ENCODE measurements around the gene ANKRD13A. TPM values are rescaled to one million over a fixed set of nuclear protein-coding genes. Genes with fewer than 3 reads are reported as not detected.

The ANKRD13A gene
- total and polyA plus RNA-seq, 3 experiments from 2014 or later: 38.1 to 47.1 (median 41.1) TPM

DNA sequence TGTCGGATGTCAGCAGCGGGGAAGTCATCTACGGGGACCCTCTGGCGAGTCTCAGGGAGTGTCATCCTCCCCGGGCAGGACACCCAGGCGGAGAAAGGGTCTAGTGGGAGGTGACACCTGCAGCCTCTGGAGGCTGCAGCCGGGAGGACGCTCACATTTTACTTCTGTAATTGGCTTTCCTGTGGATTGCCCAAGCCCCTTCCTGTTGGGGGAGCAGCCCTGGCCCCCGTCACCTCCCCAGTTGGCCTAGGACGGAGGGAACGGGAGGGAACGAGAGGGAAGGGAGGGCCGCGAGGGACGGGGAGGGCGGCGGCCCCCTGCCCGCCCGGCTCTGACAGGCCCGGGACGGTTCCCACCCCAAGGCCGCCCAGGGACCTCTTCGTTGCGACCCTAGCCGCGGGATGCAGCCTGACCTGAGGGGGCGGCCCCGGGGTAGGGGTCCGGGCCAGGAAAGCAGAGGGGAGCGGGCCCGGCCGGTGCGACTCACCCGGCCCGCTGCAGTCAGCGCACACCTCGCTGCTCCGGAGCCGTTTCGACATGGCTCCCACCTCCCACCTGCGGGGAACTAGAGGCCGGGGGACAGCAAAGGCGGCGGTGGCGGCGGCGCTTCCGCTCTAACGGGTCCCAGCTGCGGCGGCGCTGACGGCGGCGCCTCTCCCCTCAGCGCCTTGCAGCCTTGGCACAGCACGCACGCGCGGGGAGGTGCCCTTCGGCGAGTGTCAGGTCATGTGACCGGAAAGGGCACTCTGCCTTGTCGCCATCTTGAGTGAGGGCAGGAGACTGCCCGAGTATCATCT is 3.3 kb upstream of the ANKRD13A start, which contains the start of gene GIT2:
GIT2 (minus strand) TSS at position 683 of the 797 bp plus-strand sequence; CDS start at position 539, 144 bp downstream.
- peaks cover 0 to 41% (median 0%) of the 10 kb centered on the region in 3 donors for H3K36me3 Mint-ChIP-seq
- peaks cover 71 to 82% (median 74%) of the 10 kb centered on the region in 3 donors for H3K4me1 Mint-ChIP-seq
- peak within 1 kb of the TSS; percentile 76 for H3K27ac ChIP-seq (ENCODE audit: low read depth, low read length)
- no peaks in the 10 kb centered on the region for H3K9me3 Mint-ChIP-seq
- H3K4me3 Mint-ChIP-seq: peak within 1 kb of the TSS; percentile 88 to 100 (median 97)
- no peaks in the 10 kb centered on the region for H3K27me3 ChIP-seq (ENCODE audit: insufficient read depth, low read length, poor library complexity, severe bottlenecking)
- CTCF ChIA-PET: interaction anchor here (1.3 to 1.8 kb wide), 2 partner anchors 18 to 31 kb away, joined by 3 to 5 read pairs; no protein-coding TSS in a partner anchor
- H3K4me1 ChIP-seq (ENCODE audit: insufficient read depth, low read length): peaks cover 43% of the 10 kb centered on the region
- POLR2A ChIA-PET: interaction anchor here (0.6 to 1.0 kb wide), 2 partner anchors 506 to 610 kb away, joined by 3 to 6 read pairs; partner anchors contain the start of genes RAD9B and VPS29
- no peaks in the 10 kb centered on the region for H3K36me3 ChIP-seq (ENCODE audit: insufficient read depth, low read length)
- peak within 1 kb of the TSS; percentile 77 for H3K4me3 ChIP-seq (ENCODE audit: low read length)
- peak within 1 kb of the TSS; percentile 81 to 99 (median 96) for H3K27ac Mint-ChIP-seq
- no peaks in the 10 kb centered on the region for H3K27me3 Mint-ChIP-seq
- DNase-seq: peak; percentile 93 to 97 (median 93)
- H3K9me3 ChIP-seq (ENCODE audit: low read length): no peaks in the 10 kb centered on the region

GRCh38 chr12:109996483-109996853 is 2.8 kb upstream of the ANKRD13A start:
- H3K4me1 Mint-ChIP-seq: peaks cover 70 to 83% (median 73%) of the 10 kb centered on the region in 3 donors
- H3K4me1 ChIP-seq (ENCODE audit: insufficient read depth, low read length): peaks cover 46% of the 10 kb centered on the region
- H3K4me3 ChIP-seq (ENCODE audit: low read length): peak overlapping the region; percentile 77
- no peaks in the 10 kb centered on the region for H3K9me3 ChIP-seq (ENCODE audit: low read length)
- no peak for DNase-seq
- H3K27me3 Mint-ChIP-seq: no peaks in the 10 kb centered on the region
- H3K36me3 ChIP-seq (ENCODE audit: insufficient read depth, low read length): no peaks in the 10 kb centered on the region
- ChIA-PET POLR2A (no interaction called here), CTCF (interaction anchor here (1.3 kb wide), 1 partner anchor 31 kb away, joined by 3 read pairs; no protein-coding TSS in a partner anchor)
- peak overlapping the region; percentile 80 to 97 (median 92) for H3K27ac Mint-ChIP-seq
- no peaks in the 10 kb centered on the region for H3K27me3 ChIP-seq (ENCODE audit: insufficient read depth, low read length, poor library complexity, severe bottlenecking)
- peak overlapping the region; percentile 82 to 98 (median 92) for H3K4me3 Mint-ChIP-seq
- no peaks in the 10 kb centered on the region for H3K9me3 Mint-ChIP-seq
- peak overlapping the region; percentile 76 for H3K27ac ChIP-seq (ENCODE audit: low read depth, low read length)
- peaks cover 0 to 36% (median 0%) of the 10 kb centered on the region in 3 donors for H3K36me3 Mint-ChIP-seq

- Histone ChIP-seq H3K27ac (ENCODE audit: low read depth, low read length) (no peak overlapping the region), H3K9me3 (ENCODE audit: low read length) (no peaks in the 10 kb centered on the region), H3K4me3 (ENCODE audit: low read length) (no peak overlapping the region), H3K27me3 (ENCODE audit: insufficient read depth, low read length, poor library complexity, severe bottlenecking) (no peaks in the 10 kb centered on the region), H3K36me3 (ENCODE audit: insufficient read depth, low read length) (no peaks in the 10 kb centered on the region), H3K4me1 (ENCODE audit: insufficient read depth, low read length) (peaks cover 50% of the 10 kb centered on the region)
- no peaks in the 10 kb centered on the region for H3K27me3 Mint-ChIP-seq
- H3K4me3 Mint-ChIP-seq: peak overlapping the region; percentile 45 to 100 (median 91)
- H3K27ac Mint-ChIP-seq: peak overlapping the region in 2 of 8 donors; percentile 81
- no peak for DNase-seq
- POLR2A ChIA-PET: interaction anchor here (1.1 kb wide), 1 partner anchor 30 kb away, joined by 3 read pairs; no protein-coding TSS in a partner anchor
- peaks cover 69 to 82% (median 76%) of the 10 kb centered on the region in 3 donors for H3K4me1 Mint-ChIP-seq
- H3K9me3 Mint-ChIP-seq: no peaks in the 10 kb centered on the region
- CTCF ChIA-PET: no interaction called here
- H3K36me3 Mint-ChIP-seq: peaks cover 0 to 32% (median 0%) of the 10 kb centered on the region in 3 donors
These were observed 1.8 kb upstream of the ANKRD13A start for GRCh38 chr12:109997393-109997792.

DNA sequence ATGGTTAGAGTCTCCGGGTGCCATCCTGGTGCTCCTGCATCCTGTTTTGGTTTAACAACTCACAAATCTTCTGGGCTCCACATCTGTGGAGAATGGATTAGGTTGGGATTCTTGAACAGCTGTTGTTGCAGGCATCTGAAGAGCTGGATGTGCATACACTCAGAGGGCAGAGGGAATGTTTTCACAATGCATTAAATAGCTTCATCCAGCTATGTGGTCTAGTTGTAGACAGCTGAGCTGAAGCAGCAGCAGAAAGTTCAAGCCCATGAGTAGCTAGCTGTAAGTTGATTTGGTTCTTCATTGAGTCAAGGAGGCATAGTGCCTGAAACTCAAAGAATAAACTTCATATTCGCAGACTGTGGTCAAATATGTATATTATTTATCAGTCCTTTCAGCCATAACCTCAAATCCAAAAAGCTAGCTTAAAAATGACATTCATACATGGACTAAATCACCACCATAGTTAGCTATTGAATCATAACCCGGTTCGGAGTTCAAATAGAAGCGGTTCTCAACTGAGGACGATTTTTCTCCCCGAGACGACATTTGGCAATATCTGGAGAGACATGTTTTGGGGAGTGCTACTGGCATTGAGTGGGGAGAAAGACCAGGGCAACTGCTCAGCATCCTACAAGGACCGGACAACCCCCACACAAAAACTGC is 858 bp upstream of the ANKRD13A start:
- POLR2A ChIA-PET: interaction anchor here (1.1 kb wide), 1 partner anchor 31 kb away, joined by 3 read pairs; no protein-coding TSS in a partner anchor
- Histone ChIP-seq H3K9me3 (ENCODE audit: low read length) (no peaks in the 10 kb centered on the region), H3K36me3 (ENCODE audit: insufficient read depth, low read length) (no peaks in the 10 kb centered on the region), H3K4me3 (ENCODE audit: low read length) (peak overlapping the region; percentile 89), H3K27ac (ENCODE audit: low read depth, low read length) (peak overlapping the region; percentile 21), H3K27me3 (ENCODE audit: insufficient read depth, low read length, poor library complexity, severe bottlenecking) (no peaks in the 10 kb centered on the region), H3K4me1 (ENCODE audit: insufficient read depth, low read length) (peaks cover 51% of the 10 kb centered on the region)
- peaks cover 70 to 82% (median 77%) of the 10 kb centered on the region in 3 donors for H3K4me1 Mint-ChIP-seq
- no peaks in the 10 kb centered on the region for H3K9me3 Mint-ChIP-seq
- no peak for DNase-seq
- H3K36me3 Mint-ChIP-seq: peaks cover 0 to 32% (median 0%) of the 10 kb centered on the region in 3 donors
- peak overlapping the region; percentile 83 to 99 (median 96) for H3K27ac Mint-ChIP-seq
- peak overlapping the region; percentile 91 to 100 (median 95) for H3K4me3 Mint-ChIP-seq
- H3K27me3 Mint-ChIP-seq: no peaks in the 10 kb centered on the region
- CTCF ChIA-PET: interaction anchor here (1.5 kb wide), 1 partner anchor 15 kb away, joined by 3 read pairs; no protein-coding TSS in a partner anchor

- CTCF ChIA-PET: interaction anchor here (1.1 to 1.5 kb wide), 2 partner anchors 14 to 155 kb away, joined by 3 read pairs; no protein-coding TSS in a partner anchor
- Histone ChIP-seq H3K27me3 (ENCODE audit: insufficient read depth, low read length, poor library complexity, severe bottlenecking) (no peaks in the 10 kb centered on the region), H3K36me3 (ENCODE audit: insufficient read depth, low read length) (no peaks in the 10 kb centered on the region), H3K4me1 (ENCODE audit: insufficient read depth, low read length) (peaks cover 50% of the 10 kb centered on the region), H3K27ac (ENCODE audit: low read depth, low read length) (peak overlapping the region; percentile 94), H3K4me3 (ENCODE audit: low read length) (peak overlapping the region; percentile 89), H3K9me3 (ENCODE audit: low read length) (no peaks in the 10 kb centered on the region)
- Mint-ChIP-seq H3K4me1 (peaks cover 64 to 82% (median 76%) of the 10 kb centered on the region in 3 donors), H3K27ac (peak overlapping the region in 7 of 8 donors; percentile 63 to 100 (median 97)), H3K4me3 (peak overlapping the region; percentile 97 to 100 (median 100)), H3K36me3 (peaks cover 0 to 31% (median 0%) of the 10 kb centered on the region in 3 donors), H3K27me3 (no peaks in the 10 kb centered on the region), H3K9me3 (no peaks in the 10 kb centered on the region)
- POLR2A ChIA-PET: interaction anchor here (1.1 kb wide), 1 partner anchor 99 kb away, joined by 3 read pairs; the partner anchor contains the start of gene TCHP
- DNase-seq: no peak
These were observed 380 bp downstream of the ANKRD13A start for GRCh38 chr12:109999649-109999971.

GRCh38 chr12:109999983-110000505 is 814 bp downstream of the ANKRD13A start:
- CTCF ChIA-PET: interaction anchor here (1.1 kb wide), 1 partner anchor 155 kb away, joined by 3 read pairs; no protein-coding TSS in a partner anchor
- H3K4me1 Mint-ChIP-seq: peaks cover 63 to 82% (median 76%) of the 10 kb centered on the region in 3 donors
- Histone ChIP-seq H3K4me1 (ENCODE audit: insufficient read depth, low read length) (peaks cover 54% of the 10 kb centered on the region), H3K36me3 (ENCODE audit: insufficient read depth, low read length) (no peaks in the 10 kb centered on the region), H3K27ac (ENCODE audit: low read depth, low read length) (peak overlapping the region; percentile 94), H3K27me3 (ENCODE audit: insufficient read depth, low read length, poor library complexity, severe bottlenecking) (no peaks in the 10 kb centered on the region), H3K4me3 (ENCODE audit: low read length) (peak overlapping the region; percentile 89), H3K9me3 (ENCODE audit: low read length) (no peaks in the 10 kb centered on the region)
- no peaks in the 10 kb centered on the region for H3K27me3 Mint-ChIP-seq
- H3K9me3 Mint-ChIP-seq: no peaks in the 10 kb centered on the region
- POLR2A ChIA-PET: interaction anchor here (1.1 kb wide), 1 partner anchor 99 kb away, joined by 3 read pairs; the partner anchor contains the start of gene TCHP
- H3K27ac Mint-ChIP-seq: peak overlapping the region; percentile 16 to 100 (median 96)
- H3K36me3 Mint-ChIP-seq: peaks cover 0 to 30% (median 0%) of the 10 kb centered on the region in 3 donors
- no peak for DNase-seq
- H3K4me3 Mint-ChIP-seq: peak overlapping the region; percentile 97 to 100 (median 100)

- DNase-seq: no peak
- POLR2A ChIA-PET: interaction anchor here (0.9 kb wide), 1 partner anchor 9 kb away, joined by 3 read pairs; no protein-coding TSS in a partner anchor
- Histone ChIP-seq H3K4me3 (ENCODE audit: low read length) (no peak overlapping the region), H3K27ac (ENCODE audit: low read depth, low read length) (no peak overlapping the region), H3K4me1 (ENCODE audit: insufficient read depth, low read length) (peaks cover 57% of the 10 kb centered on the region), H3K27me3 (ENCODE audit: insufficient read depth, low read length, poor library complexity, severe bottlenecking) (no peaks in the 10 kb centered on the region), H3K9me3 (ENCODE audit: low read length) (no peaks in the 10 kb centered on the region), H3K36me3 (ENCODE audit: insufficient read depth, low read length) (no peaks in the 10 kb centered on the region)
- Mint-ChIP-seq H3K36me3 (peaks cover 0 to 22% (median 0%) of the 10 kb centered on the region in 3 donors), H3K9me3 (no peaks in the 10 kb centered on the region), H3K27ac (peak overlapping the region in 1 of 8 donors; percentile 69), H3K4me3 (peak overlapping the region in 6 of 7 donors; percentile 15 to 100 (median 64)), H3K4me1 (peaks cover 66 to 88% (median 83%) of the 10 kb centered on the region in 3 donors), H3K27me3 (no peaks in the 10 kb centered on the region)
- CTCF ChIA-PET: interaction anchor here (0.8 kb wide), 1 partner anchor 13 kb away, joined by 3 read pairs; no protein-coding TSS in a partner anchor
These were observed 2.4 kb downstream of the ANKRD13A start for GRCh38 chr12:110001596-110001995.

Data from CD8-positive, alpha-beta memory T cell (primary cell).